SH-SY5Y (cell line): ENCODE measurements around the gene RNF214.

Experiments
- GATA2 ChIP-seq: IDR thresholded peaks from 2 replicates; pipeline ENCODE4 v1.6.1; 2011; ENCODE audit warnings: mild to moderate bottlenecking, low read depth, low read length
- GATA3 ChIP-seq: IDR thresholded peaks from 2 replicates; pipeline ENCODE4 v1.6.1; 2011; ENCODE audit warnings: low read depth, mild to moderate bottlenecking, low read length, moderate library complexity

RNF214 gene

DNA sequence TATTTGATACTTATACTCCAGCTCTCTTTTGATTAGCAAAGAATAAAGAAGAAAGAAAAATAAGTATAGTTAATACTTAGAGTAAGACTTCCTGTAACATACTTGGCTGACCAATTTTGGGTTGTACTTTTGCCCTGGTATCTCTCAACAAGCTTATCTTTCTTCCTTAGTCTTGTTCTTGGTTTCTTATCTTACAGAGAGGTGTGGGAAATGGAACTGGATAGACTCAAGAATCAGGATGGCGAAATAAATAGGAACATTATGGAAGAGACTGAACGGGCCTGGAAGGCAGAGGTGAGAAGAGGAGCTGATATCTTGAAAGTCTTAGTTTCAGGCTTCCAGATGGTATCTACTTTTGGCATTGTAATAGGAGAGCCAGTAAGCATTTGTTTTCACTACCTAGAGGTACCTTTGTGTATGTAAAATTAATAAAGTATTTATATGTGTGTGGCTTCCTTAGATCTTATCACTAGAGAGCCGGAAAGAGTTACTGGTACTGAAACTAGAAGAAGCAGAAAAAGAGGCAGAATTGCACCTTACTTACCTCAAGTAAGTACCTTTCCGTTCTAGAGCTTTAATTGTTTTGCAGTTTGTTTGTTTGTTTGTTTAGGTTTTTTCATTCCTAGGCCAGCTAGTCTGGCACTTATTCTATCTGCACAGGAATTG lies 47.4 kb downstream of the RNF214 start:
- TF ChIP-seq GATA2 (no peak), GATA3 (no peak)

DNA sequence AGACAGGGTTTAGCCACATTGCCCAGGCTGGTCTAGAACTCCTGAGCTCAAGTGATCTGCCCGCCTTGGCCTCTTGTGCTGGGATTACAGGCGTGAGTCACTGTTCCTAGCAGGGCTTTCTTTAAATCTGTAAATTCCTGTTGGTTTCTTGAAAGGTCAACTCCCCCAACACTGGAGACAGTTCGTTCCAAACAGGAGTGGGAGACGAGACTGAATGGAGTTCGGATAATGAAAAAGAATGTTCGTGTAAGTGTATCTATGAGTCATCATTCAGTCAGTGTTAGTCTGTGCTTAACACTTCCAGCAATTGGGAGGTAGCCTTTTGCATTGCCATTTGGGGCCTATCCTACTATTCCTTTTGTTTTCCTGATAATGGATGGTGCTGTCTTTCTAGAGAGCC lies 48.7 kb downstream of the RNF214 start:
- TF ChIP-seq GATA2: no peak
- no peak for TF ChIP-seq GATA3

DNA sequence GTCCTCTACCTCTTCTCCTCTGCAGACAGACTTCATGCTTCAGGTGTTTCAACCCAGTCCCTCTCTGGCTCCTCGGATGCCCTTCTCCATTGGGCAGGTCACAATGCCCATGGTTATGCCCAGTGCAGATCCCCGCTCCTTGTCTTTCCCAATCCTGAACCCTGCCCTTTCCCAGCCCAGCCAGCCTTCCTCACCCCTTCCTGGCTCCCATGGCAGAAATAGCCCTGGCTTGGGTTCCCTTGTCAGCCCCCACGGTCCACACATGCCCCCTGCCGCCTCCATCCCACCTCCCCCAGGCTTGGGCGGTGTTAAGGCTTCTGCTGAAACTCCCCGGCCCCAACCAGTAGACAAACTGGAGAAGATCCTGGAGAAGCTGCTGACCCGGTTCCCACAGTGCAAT lies 49.4 kb downstream of the RNF214 start:
- TF ChIP-seq GATA2 (no peak), GATA3 (no peak)

DNA sequence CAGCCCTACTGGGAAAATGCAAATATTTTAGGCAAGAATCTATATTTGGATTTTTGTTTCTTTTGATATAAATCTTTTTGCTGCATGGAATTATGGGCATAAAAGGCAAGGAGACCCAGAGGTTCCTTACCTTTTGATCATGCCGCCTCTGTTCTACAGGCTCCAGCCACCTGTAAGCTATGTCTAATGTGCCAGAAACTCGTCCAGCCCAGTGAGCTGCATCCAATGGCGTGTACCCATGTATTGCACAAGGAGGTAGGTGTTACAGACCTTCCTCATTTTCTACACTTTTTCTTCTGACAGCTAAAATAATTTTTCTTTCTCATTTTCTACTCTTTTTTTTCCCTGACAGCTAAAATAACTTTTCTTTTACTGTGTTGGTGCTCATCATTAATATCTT lies 50.5 kb downstream of the RNF214 start:
- TF ChIP-seq GATA2: no peak
- TF ChIP-seq GATA3: no peak

DNA sequence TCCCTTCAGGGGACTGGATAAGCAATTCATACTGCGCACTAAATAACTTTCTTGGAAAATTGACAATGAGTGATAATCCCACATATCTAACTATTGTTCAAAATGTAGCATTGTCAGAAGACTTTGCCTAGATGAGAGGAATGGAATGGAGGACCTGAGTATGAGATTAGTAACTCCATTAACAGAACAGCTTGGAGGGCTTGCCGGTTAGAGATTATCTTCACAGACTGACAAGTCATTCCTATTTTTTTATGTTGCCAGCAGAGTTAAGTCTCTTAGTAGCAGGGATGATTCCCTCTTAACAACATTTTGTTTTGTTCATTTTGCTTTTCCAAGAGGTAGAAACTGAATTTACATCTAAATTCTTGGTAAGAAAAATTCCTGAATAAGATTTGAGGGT lies 51.6 kb downstream of the RNF214 start:
- TF ChIP-seq GATA2 (no peak), GATA3 (no peak)

DNA sequence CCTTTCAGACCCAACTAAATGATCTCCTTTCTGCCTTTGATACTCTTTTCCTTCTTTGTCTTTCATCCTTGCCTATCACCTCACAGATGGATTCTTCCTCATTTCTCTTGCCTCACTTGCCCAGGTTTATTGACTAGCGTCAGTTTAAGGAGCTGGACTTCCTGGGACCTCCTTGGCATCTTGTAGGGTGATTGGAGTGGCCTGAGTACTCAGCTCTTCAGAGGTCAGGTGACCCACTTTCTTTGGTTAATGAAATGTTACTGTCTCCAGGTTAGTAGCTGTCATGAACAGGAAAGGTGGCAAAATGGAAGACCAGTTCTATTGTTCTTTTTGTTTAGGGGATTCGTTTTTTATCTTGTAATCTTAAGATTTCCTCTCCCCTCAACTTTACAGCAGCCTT lies 54.1 kb downstream of the RNF214 start:
- TF ChIP-seq GATA3 (no peak), GATA2 (no peak)

DNA sequence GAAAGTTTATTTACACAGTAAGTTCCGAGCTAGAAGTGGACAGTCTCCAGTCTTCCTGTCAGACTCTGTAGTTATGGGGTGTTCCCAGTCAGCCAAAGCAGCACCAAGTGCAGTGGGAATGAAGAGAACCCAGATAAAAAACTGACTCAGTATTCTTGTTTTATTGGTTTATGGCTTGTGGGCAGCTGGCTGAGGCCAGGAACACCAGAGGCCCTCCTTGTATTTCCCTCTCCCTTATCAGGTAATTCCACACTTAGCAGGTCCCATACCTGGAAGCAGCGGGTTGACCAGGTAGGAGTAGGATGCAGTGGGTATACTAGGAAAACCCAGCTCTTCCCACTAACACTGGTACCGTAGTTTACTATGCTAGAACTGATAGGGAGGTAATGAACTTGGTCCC lies 55.2 kb downstream of the RNF214 start:
- TF ChIP-seq GATA2 (no peak), GATA3 (no peak)

DNA sequence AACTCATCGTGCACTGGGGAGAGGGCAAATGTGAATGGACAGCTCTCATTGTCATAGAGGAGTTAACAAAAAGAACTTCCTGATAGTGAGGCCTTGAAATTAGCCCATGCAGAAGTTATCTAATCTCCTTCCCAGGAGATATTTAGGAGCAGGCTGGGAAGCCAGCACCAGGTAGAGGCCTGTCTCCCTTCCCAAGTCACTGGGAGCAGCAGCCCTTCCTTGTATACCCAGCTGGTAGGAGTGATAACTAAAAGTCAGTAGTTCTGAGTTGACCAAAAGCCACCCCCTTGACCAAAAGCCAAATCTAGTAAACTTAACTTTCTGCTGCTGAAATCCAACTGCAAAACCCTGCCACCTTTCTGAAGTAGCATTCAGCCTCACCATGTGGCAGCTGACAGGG lies 57.3 kb downstream of the RNF214 start:
- TF ChIP-seq GATA2 (no peak), GATA3 (no peak)

DNA sequence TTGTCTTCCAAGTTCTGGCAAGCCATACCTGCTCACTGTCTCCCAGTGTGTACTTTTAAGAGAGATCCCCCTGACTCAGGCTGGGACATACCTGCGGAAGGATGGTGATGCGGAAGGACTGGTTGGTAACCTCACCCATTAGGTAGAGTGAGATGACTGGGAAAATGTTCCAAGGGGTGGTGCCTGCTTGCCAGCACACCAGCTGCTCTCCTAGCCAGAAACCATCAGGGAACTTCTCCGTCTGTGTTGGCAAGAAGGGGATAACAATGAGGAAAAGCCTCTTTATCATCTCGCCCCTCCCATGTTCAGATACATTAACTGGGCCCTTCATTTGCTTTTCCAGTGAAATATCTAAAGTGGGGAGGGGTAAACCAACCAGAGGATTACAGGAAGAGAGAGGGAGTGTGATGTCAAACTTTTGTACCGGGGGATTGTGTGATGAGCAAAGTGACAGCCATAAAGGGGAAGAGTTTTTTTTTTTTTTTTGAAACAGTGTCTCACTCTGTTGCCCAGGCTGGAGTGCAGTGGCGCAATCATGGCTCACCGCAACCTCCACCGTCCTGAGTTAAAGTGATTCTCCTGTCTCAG lies 58.4 kb downstream of the RNF214 start, which contains the start of gene BACE1-AS:
Gene BACE1-AS, plus strand, starts transcription at position 538 of the 588 bp plus-strand sequence.
- TF ChIP-seq GATA3: no peak
- TF ChIP-seq GATA2: no peak

DNA sequence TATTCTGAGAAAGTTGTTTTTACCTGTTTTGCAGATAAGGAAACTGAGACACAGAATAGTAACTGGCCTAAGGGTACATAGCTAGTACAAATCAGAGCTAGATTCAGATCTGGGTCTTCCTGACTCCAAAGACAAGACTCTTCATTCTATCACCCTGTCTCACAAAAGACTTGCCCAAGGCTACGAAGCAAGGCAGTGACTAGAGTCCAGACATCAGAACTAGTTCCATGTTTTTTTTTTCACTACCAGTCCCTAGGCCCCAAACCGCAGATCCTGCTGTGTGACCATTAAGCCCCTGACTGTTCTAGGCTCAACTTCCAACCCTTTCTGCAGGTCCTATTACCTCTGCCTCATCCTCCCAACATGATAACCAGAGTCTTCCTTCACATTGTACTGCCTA lies 60.1 kb downstream of the RNF214 start:
- TF ChIP-seq GATA2 (no peak), GATA3 (no peak)

DNA sequence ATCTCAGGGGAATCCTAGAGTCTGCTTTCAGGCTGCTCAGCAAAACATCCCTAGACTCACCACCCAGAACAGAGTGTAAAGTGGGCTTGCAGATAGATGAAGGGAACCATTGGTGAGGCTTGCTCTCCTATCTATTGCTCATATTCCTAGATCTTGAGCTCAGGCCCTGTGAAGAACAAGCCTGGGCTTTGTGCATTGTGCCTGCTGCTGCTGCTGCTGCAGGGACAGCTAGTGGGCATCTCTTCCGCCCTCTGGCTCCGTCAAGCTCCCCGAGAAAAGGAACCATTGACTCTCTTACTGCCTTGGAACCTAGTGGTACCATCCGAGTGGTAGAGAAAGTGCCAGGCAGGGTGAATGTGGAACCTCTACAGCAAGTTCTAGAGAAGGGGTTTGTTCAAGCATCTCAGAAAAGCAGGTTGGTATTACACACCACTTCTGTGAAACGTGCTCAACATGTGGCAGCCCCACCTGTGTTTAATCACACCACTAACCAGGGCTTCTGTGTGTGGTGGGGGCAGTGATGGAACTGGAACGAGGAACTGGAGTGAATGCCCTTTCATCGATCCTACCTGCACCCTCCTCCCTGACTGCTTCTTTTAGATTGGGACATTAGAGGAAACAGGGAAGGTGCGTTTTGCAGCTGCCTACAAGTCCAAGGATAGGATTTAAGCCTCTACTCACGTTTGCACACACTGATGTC lies 63.1 kb downstream of the RNF214 start:
- TF ChIP-seq GATA3: no peak
- TF ChIP-seq GATA2: no peak

DNA sequence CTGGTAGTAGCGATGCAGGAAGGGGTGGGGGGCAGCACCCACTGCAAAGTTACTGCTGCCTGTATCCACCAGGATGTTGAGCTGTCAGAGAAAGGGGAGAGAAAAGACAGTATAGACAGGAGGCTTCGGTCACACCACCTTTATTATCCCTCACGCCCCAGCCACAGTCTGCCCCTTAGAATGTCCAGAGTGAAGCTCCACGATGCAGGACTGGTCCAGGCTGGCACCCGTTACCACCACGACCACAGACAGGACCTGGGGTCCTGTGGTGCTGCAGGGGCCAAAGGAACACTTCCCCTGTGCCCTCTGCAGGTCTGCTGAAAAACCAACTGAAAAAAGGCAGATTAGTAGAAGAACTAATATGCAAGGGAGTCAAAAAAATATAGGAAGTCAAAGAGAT lies 64.4 kb downstream of the RNF214 start:
- TF ChIP-seq GATA3 (no peak), GATA2 (no peak)

DNA sequence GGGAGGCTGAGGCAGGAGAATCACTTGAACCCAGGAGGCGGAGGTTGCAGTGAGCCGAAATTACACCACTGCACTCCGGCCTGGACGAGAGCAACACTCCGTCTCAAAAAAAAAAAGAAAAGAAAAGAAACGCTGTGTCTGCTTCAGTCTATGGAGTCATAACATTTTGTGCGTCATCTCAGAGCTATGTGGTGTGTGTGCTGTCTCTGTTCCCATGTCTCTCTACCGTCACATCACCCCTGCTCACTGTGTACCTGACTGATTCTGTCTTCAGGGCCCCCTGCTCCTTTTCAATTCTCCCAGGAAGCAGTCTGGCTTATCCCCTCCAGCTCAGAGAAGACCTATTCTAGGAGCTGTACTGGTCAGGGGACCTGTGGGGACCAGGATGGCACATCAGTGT lies 65.7 kb downstream of the RNF214 start:
- TF ChIP-seq GATA2 (no peak), GATA3 (no peak)

DNA sequence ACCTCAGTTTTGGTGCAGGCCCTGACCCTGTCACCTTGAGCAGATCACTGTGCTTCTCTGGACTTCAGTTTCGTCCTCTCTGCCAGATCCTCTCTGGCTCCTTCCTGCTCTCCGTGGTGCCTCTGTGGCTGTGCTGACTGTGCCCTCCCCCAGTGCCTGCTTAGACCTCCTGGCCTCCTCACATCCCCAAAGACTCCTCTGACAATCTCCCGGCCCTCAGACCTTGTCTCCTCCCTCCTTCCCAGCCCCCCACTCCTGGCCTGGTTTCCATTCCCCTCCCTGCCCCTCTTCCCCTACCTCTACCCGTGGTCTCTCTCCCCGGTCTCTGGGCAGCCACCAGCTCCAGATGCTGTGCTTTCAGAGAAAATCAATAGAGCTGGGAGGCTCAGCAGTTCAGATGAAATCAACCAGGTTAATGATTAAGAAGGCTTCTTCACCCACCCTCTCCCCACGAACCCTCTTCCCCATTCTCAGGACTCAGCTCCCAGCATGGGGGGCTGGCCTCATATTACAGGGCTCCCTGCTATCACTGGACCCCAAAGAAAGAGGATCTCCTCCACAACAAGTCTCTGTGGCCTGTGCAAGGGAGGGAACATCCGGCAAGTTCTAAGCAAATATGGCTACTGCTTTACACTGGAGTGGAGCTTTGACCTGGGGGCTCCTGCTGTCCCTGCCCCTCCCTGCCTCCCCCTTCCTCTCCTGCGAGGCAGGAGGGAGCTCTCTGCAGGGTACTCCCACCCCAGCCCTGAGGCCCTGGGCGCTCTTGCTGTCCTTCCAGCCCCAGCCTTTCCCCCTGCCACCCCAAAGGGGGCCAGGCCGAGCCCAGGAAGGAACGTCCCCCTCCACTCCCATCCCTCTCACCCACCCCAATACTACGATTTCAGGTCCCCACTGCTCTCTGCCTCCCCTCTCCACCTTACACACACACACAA lies 67.1 kb downstream of the RNF214 start:
- TF ChIP-seq GATA3: no peak
- TF ChIP-seq GATA2: no peak

DNA sequence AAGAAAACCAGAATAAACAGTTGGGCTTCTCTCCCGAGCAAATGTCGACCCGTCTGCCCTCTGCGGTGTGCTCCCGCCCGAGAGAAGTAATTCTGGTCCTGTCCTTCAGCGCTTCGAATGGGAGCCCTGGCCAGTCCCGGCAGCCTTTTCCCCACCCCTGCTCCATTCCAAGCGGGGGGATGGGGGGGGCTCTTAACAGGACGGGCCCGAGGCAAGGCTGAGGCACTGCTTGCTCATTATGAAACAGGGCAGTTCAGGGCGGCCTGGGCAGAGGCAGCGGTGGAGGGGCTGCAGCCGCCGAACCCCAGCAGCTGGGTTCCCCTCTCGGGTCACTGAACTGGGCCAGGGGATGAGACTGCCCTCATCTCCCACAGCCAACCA lies 67.8 kb downstream of the RNF214 start:
- TF ChIP-seq GATA2: no peak
- no peak for TF ChIP-seq GATA3
